ENCODE measurements around the gene RPS28.
"Not testable (repeated sequence)": the region's sequence is repeated elsewhere in the genome, so short reads cannot be mapped to it uniquely, and the experiment has no call there.

RPS28 gene

DNA sequence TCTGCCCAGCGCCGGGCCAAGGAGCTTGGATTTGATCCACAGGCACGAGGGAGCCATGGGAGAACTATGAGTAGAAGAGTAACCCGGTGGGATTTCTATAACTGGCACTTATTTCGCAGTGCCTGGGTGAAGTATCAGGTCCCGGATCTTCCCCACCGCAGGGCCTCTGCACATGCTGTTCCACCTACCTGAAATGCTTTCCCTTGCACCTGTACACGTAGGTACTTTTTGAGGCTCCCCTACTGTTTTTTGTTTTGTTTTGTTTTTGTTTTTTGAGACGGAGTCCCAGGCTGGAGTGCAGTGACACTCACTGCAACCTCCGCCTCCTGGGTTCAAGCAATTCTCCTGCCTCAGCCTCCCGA lies 22.2 kb downstream of the RPS28 start:
- no peak for DNase-seq

DNA sequence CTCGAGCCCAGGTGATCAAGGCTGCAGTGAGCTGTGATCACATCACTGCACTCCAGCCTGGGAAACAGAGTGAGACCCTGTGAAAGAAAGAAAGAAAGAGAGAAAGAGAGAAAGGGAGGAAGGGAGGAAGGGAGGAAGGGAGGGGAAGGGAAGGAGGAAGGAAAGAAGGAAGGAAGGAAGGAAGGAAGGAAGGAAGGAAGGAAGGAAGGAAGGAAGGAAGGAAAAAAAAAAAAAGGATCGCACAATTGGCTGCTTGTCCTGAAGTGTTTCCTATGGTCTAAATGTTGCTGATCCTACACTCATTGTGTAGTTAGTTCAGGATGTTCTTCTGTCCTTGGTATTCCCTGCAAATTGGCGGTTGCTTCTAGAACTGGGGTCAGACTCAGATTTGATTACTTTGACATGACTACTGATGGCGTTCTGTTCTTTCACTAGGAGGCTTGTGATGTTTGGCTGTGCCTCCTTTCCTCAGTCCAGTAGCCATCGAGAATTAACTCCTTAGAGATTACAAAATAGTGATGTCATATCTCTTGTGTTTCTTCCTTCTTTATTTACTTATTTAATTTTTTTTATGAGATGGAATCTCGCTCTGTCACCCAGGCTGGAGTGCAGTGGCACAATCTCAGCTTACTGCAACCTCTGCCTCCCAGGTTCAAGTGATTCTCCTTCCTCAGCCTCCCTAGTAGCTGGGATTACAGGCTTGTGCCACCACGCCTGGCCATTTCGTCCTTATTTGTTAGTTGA lies 28.5 kb downstream of the RPS28 start:
- not testable (repeated sequence) for DNase-seq

DNA sequence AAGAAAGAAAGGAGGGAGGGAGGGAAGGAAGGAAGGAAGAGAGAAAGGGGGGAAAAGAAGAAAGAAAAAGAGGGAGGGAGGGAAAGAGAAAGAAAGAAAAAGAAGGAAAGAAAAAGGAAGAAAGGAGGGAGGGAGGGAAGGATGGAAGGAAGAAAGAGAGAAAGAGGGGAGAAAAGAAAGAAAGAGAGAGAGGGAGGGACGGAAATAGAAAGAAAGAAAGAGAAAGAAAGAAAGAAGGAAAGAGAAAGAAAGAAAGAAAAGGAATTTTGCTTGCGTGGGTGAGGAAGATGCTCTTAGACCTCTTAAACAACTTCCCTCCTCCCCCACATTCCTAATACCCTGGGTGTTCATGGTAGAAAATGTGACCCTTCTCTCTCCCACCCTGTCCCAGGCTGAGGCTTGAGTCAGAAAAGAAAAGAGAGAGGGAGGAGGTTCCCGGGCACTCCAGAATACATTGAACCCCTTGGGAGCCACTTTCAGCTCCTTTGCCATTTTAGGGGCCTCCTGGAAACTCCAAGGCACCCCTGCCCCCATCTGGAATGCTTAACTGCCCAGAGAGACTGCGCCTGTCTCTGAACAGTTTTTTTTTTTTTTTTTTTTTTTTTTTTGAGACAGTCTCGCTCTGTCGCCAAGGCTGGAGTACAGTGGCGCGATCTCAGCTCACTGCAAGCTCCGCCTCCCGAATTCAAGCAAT lies 31.0 kb downstream of the RPS28 start:
- no peak for DNase-seq

GRCh38 chr19:8352845-8353244 lies 31.5 kb downstream of the RPS28 start:
- DNase-seq, result not testable (repeated sequence)

DNA sequence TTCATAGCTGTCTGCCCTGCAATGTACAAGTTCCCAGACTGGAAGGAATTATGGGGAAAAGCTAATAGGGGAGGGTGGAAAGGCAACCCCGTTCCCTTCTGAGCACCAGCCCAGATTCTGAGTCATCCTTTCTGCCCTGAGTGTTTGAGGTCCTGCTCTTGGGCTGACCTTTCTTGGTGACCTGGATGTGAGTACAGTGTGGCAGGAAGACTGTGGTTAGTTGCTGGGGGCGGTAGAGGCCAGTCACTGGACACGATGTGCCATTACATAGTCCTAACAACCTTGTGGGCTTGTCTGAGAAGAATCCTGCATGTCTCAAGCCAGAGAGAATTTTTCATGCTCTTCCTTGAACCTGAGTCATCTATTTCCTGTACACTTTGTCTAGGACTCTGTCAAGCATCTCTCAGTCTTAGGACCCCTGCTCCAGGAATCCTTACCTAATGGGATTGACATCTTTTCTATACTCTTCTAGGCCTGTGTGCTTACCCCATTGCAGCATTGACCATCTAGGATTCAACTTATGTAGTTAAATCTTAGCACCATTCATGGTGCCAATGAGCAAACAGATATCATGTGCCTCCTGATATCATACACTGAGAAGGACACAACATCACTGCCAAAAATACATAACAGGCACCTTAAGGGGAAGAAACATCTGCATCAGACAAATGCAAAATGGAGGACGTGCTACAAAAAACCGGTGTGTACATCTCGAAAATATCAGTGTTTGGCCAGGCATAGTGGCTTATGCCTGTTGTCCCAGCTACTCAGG lies 34.5 kb downstream of the RPS28 start:
- no peak for DNase-seq

DNA sequence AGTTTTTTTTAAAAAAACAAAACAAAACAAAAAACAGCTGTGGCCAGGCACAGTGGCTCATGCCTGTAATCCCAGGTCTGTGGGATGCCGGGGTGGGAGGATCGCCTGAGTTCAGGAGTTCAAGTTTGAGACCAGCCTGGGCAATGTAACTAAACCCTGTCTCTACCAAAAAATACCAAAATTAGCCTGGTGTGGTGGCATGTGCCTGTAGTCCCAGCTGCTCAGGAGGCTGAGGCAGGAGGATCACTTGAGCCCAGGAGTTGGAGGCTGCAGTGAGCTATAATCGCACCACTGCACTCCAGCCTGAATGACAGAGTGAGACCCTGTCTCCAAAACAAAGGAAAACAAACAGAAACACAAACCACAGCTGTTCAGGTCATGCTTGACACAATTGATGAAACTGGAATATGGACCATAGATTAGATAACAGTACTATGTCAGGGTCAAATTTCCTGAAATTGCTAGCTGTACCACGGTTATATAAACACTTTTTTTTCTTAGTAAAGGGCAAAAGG lies 35.8 kb downstream of the RPS28 start:
- DNase-seq, result no peak

- no peak for DNase-seq
These were observed 37.7 kb downstream of the RPS28 start for GRCh38 chr19:8358948-8359347.

DNA sequence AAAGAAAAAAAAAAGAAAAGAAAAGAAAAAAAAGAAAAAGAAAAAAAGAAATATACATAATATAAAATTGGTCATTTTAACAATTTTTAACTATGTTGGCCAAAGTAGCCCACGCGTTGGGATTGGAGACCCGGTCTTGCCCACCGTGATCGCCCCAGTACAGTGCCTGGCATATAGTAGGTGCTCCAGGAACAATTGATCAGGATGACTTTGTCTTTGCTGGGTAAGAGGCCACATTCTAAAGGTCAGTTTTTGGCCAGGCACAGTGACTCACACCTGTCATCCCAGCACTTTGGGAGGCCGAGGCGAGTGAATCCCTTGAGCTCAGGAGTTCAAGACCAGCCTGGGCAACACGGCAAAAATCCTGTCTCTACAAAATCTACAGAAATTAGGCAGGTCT lies 38.9 kb downstream of the RPS28 start:
- DNase-seq, result no peak

- DNase-seq, result no peak
These were observed 40.9 kb downstream of the RPS28 start for GRCh38 chr19:8361921-8362793.

DNA sequence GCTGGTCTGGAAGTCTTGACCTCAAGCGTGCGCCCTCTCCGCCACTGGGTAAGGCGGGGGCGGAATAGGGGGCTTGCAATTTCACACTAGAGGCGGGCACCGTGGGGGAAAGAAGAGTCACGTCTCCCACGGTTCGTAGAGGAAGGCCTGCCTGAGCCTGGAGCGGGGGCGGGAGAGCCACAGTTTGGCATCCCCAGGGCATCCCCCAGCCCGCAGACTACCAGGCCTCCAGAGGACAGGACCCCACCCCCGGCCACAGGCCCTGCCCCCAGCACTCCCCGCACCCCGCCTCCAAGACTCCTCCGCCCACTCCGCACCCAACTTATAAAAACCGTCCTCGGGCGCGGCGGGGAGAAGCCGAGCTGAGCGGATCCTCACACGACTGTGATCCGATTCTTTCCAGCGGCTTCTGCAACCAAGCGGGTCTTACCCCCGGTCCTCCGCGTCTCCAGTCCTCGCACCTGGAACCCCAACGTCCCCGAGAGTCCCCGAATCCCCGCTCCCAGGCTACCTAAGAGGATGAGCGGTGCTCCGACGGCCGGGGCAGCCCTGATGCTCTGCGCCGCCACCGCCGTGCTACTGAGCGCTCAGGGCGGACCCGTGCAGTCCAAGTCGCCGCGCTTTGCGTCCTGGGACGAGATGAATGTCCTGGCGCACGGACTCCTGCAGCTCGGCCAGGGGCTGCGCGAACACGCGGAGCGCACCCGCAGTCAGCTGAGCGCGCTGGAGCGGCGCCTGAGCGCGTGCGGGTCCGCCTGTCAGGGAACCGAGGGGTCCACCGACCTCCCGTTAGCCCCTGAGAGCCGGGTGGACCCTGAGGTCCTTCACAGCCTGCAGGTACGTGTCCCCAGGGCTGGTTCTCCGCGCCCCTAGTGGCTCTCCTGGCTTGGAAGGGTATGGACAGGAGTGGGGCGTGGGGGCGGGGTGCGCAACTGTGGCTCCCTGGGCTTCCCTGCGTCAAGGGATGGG lies 42.8 kb downstream of the RPS28 start, which contains the start of gene ANGPTL4:
Gene ANGPTL4 (plus strand): TSS at position 353 of the 969 bp plus-strand sequence. CDS start 167 bp downstream, at position 520.
- no peak for DNase-seq

GRCh38 chr19:8366121-8366581 lies 44.9 kb downstream of the RPS28 start:
- DNase-seq, result no peak

GRCh38 chr19:8366961-8367326 lies 45.6 kb downstream of the RPS28 start:
- no peak for DNase-seq

- no peak for DNase-seq
These were observed 46.2 kb downstream of the RPS28 start for GRCh38 chr19:8367327-8368001.

DNA sequence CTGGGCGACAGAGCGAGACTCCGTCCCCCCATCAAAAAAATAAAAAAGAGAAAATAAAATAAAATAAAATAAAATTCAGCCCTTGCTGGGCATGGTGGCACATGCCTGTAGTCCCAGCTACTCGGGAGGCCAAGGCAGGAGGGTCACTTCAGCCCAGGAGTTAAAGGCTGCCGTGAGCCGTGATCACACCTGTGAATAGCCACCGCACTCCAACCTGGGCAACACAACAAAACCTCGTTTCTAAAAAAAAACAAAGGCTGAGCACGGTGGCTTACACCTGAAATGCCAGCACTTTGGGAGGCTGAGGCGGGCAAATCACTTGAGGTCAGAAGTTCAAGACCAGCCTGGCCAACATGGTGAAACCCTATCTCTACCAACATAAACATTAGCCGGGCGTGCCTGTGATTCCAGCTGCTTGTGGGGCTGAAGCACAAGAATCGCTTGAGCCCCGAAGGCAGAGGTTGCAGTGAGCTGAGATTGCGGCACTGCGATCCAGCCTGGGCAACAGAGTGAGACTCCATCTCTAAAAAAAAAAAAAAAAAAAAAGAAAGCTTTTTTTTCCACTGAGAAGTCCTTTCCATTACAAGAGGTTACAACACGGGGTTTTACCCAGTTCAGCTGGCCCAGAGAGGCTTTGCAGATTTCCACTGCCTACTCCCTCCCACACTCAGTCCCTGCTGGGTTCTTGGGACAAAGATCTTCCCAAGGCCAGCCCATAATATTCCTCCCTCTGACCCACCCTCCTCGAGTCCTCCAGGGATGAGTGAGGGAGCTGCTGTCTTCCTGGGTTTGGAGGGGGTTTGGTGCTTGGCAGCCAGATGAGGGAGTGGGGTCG lies 49.1 kb downstream of the RPS28 start:
- no peak for DNase-seq

DNA sequence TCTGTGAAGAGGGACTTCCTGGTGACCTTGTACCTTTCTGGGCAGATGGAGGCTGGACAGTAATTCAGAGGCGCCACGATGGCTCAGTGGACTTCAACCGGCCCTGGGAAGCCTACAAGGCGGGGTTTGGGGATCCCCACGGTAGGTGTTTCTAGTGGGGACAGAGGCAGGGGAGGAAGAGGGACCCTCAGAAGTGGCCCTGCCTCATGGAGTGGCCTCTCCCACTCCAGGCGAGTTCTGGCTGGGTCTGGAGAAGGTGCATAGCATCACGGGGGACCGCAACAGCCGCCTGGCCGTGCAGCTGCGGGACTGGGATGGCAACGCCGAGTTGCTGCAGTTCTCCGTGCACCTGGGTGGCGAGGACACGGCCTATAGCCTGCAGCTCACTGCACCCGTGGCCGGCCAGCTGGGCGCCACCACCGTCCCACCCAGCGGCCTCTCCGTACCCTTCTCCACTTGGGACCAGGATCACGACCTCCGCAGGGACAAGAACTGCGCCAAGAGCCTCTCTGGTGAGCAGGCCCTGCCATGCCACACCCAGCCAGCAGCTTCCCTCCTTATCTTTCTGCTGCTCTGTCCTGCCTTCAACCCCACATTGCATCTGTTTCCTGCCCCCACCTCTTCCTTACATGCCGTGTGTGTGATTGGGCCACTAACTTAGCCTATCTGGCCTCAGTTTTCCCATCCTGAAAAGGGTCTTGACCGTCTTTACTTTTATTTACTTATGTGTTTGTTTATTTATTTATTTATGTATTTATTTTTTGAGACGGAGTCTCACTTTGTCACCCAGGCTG lies 49.9 kb downstream of the RPS28 start:
- DNase-seq, result no peak
